HG02610 (cell line): Measurements from ENCODE around the gene DSN1.

Source experiments
- ATAC-seq: cut with Tn5 transposase; IDR thresholded peaks from one replicate; pipeline ENCODE4 v1.9.1; 2021; ENCODE audit warnings: mild to moderate bottlenecking, moderate library complexity; ENCODE audit not compliant: unreplicated experiment

DSN1 gene

DNA sequence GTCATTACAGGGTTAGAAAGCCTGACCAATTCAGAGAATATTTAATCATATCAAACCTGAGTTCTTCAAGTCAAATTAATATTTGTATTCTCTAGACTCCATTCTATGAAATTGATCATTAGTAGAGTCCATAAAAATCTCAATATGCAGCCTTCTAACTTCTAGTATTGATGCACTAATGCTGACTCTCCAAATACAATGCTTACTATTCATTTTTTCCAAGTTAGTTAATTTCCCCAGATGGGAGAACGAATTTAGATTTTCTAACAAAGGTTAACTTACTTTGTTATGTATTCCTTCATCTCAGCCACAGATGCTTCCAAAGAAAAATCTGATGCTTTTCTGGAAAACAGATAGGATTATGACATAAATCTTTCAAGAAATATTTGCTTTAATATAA lies 15.3 kb downstream of the DSN1 start:
- no peak for ATAC-seq

- ATAC-seq, result no peak
Measured at GRCh38 chr20:36756496-36756895, 17.1 kb downstream of the DSN1 start.

DNA sequence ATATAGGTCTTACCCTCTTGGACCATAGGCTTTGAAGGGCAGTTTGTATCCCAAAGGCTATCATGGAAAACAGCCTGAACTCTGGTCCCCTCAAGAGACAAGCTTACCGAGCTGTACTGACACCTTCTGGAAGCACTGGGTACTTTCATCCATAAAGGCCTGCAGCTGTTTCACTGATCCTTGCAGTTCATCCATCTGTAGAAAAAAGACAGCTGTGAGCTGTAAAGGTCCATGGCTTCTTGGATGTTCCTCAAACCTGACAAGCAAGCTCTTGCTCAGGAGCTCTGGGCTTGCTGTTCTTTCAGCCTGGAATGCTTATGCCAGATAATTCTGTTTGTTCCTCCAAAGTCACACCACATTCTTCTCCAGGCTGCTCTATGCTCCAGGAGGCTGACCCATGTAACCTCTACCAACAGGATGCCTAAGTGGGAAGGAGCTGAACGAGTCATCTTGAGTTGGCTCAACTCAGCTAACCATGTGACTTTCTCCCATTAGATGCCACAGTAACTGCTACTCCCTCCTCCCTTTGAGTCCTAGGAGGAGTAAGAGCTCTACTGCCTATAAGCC lies 18.8 kb downstream of the DSN1 start:
- ATAC-seq, result no peak

GRCh38 chr20:36752582-36752981 lies 21.0 kb downstream of the DSN1 start:
- no peak for ATAC-seq

DNA sequence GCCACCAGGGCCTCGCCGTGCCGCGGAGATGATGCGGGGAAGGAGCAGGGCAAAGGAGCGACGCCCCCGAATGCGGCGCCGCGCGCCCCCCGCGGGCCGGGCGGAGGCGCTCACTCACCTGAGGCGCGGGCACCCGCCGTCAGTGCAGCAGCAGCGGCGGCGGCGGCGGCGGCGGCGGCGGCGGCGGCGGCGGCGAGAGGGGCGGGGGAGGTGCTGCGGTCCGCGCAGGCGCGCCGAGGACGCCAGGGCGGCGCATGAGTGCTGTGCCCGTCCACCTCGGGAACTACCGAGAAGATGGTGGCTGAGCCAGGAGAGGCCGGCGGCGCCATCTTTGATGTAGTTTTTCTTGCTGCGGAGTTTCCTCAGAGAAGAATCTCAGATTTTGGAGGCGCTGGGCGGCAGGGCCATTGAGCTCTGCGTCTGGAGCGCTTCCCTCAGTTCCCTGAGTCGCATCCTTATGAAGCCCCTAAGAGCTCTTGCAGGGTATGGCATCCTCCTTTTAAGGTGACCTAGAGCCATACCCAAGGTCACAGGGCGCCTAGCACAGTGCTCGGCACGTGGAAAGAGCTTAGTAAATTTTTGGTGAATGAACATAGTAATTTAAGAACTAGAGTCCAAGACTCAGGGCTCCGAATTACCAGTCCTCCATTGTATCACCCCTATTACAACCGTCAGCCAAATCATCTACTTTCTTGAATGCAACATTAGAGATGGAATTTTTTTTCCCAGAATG lies 27.5 kb downstream of the DSN1 start, which contains the start of gene NDRG3:
NDRG3 (minus strand) TSS at position 164 of the 733 bp plus-strand sequence. CDS start 24,355 bp downstream, outside the sequence.
- ATAC-seq, result peak; percentile 88

GRCh38 chr20:36745234-36745926 lies 28.2 kb downstream of the DSN1 start:
- ATAC-seq, result peak; percentile 36

- ATAC-seq, result no peak
Measured at GRCh38 chr20:36744764-36745191, 28.8 kb downstream of the DSN1 start.

GRCh38 chr20:36744243-36744642 lies 29.3 kb downstream of the DSN1 start:
- ATAC-seq, result no peak

GRCh38 chr20:36742558-36742957 lies 31.0 kb downstream of the DSN1 start:
- no peak for ATAC-seq

GRCh38 chr20:36741072-36741471 lies 32.5 kb downstream of the DSN1 start:
- no peak for ATAC-seq

GRCh38 chr20:36737183-36737499 lies 36.4 kb downstream of the DSN1 start:
- no peak for ATAC-seq

DNA sequence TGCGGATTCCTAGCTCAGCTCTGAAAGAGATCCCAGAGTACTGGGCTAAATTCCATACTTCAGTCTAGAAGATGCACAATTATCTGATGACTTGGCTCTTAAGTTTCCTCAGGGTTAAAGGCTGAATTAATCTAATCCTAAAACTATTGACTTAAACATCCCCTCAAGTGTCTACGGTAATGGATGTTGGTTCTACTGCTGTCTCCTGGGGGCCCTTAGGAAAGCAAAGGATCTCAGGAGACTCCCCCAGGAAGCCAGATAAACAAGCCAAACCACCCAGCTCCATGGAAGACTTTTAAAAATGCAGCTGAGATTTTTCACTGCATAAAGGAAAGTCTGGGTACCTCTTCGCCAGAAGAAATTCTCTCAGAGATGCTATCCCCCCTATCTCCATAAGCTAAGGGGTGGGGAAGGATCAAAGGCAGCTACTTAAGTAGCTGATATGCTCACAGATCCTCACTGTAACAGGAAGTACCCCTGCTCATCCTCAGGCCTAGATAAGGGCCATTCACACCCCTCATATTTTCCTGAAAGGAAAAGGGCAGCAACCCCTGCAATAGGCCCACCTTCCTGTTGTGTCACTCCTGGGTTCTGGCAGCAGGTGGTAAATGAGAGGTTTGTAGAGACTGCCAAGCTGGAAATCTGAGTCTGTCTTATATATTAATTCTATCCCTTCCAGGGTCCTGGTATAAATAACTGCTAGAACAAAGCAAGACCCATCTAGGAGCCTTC lies 36.9 kb downstream of the DSN1 start:
- ATAC-seq, result no peak

DNA sequence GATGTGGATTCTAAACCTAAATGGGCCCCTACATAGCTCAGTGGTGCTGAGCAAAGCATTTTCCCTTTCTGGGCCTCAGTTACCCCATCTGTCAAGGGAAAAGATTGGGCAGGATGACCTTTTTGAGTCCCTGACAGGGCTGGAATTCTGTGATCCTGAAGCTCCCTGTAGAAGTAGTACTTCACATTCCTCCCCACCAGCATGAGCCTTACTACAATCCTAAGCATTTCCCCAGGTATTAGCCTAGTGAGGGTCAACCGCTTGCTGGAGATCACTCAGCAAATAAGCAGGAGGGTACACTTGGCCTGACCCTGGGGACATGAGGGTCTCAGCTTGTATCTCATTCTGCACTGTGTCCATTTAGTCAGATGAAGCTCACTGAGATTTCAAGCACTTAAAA lies 41.1 kb downstream of the DSN1 start:
- no peak for ATAC-seq

DNA sequence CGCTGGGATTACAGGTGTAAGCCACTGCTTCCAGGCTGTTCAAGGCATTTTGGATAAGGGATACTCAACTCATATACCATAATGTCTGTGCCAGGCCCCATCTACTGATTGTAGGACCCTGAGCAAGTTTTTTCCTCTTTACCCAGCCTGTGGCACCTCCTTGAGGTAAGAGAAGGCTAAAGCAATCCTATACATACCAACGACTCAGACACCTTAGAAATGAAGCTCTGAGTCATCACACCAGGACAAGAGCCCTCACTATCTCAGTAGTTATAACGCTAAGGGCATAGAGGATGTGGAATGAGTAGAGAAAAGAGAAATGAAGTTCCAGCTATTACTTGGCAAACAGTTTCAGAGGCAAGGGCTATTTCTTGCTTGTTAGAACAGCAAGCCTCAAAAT lies 44.6 kb downstream of the DSN1 start:
- ATAC-seq, result peak; percentile 46

- no peak for ATAC-seq
Measured at GRCh38 chr20:36726168-36726567, 47.4 kb downstream of the DSN1 start.

GRCh38 chr20:36720510-36720909 lies 53.1 kb downstream of the DSN1 start:
- ATAC-seq, result no peak

DNA sequence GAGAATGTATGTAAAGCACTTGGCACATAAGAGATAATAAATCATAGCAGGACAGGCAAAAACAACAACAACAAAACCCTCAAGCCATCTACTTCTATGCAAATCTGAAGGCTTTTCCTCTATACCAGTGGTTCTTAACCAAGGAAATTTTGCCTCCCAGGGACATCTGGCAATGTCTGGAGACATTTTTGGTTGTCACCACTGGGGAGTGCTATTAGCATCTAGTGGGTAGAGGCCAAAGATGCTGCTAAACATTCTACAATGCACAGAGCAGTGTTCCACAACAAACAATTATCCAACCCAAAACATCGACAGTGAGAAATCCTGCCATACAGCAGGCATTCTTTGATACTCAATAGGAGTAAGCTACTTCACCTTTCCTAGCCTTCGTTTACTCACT lies 55.9 kb downstream of the DSN1 start:
- no peak for ATAC-seq

DNA sequence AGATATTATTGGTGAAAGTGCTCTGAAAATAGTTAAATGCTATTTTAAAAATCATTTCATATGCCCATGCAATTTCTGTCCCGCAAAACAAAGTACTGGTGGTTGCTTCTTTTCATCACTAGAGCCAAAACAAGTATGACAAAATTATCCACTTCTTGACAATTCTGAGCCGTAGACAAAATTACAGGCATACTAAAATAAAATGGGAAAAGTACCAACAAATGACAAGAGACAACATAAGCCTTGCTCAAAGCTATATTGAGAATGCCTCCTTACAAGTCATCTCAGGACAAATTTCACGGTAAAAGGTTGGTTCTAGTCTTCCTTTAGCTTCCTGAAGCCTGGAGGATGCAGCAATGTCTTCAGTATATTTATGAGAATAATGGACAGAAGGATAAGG lies 56.5 kb downstream of the DSN1 start:
- no peak for ATAC-seq

DNA sequence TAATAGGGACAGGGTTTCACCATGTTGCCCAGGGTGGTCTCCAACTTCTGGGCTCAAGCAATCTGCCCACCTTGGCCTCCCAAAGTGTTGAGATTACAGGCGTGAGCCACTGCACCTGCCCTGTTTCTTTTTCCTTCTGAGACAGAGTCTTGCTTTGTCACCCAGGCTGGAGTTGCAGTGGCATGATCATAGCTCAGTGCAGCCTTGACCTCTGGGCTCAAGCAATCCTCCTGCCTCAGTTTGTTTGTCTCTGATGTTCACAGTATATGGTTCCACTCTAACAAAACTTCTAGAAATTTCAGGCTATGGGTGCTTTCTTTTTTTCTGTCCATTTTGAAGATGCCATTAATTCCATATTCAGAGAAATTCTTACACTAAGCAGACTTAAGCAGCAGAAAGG lies 60.8 kb downstream of the DSN1 start:
- ATAC-seq, result no peak

DNA sequence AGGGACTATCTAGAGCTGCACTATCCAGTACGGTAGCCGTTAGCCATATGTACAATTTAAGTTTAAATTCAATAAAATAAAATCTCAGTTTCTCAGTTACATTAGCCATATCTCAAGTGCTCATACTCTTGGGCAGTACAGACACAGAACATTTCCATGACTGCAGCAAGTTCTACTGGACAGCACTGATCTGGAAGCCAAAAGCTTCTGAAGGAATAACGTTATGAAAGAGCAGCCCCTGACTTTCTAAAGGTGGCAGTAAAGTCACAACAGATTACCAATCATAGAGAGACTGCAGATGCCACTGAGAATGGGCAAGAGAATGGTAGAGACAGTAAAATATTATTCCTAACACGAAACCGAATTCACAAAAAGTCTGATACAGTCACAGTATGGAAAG lies 64.4 kb downstream of the DSN1 start:
- no peak for ATAC-seq

DNA sequence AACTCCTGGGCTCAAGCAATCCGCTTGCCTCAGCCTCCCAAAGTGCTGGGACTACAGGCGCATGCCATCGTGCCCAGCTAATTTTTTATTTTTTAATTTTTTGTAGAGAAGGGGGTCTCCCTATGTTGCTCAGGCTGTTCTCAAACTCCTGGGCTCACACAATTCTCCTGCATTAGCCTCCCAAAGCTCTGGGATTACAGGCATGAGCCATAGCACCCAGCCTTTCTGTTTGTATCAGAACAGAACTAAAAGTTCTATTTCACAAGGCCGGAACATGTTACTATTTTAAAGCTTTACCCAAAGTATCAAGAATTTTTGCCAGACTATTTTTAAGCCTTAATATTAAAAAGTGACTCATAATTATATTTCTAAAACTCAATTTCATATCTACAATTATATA lies 70.0 kb downstream of the DSN1 start:
- ATAC-seq, result no peak
